RPMI8226 (cell line): Measurements from ENCODE around the gene SURF4.

Experiments used
- DNase-seq: peaks from one replicate; pipeline ENCODE4 v3.0.0-alpha.2; 2015

The SURF4 gene

DNA sequence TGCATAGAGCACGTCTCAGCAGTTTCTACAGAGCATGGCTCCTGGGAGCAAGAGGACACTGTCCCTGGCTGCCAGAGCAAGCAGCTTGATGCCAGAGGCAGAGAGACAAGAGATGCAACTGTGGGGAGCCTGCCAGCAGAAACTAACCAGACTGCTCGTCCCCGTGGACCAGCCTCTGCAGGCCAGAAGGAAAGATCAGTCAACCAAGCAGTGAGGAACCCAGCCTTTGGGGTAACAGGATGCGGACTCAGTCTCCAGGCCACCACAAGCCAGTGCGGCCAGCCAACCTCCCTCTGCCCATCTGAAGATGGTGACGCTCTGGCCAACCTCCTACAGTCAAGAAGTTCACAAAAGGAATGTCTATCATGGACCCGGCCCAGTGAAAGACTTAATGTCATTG lies 3.7 kb downstream of the SURF4 start:
- DNase-seq: no peak

DNA sequence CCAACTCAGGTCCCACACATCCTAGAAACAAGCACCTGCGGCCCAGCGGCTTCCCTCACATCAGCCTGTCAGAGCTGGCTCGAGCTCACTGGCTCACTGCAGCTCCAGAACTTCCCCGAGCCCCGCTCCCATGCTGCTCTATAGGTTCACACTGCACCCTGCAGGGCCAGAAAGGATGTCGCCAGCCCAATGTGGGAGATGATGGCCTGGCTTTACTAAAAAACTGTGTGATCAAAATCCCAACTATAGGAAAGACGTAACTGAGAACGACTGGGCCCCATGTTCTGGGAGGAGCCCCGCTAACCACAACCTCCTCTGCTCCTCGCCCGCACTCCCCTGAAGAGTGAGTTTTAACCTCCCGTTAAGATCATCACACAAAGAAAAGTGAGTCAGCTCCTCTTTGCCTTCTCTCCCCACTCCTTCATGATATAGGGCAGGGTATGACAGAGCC lies 4.6 kb downstream of the SURF4 start:
- no peak for DNase-seq

- no peak for DNase-seq
Measured at GRCh38 chr9:133370685-133371084, 5.2 kb downstream of the SURF4 start.

DNA sequence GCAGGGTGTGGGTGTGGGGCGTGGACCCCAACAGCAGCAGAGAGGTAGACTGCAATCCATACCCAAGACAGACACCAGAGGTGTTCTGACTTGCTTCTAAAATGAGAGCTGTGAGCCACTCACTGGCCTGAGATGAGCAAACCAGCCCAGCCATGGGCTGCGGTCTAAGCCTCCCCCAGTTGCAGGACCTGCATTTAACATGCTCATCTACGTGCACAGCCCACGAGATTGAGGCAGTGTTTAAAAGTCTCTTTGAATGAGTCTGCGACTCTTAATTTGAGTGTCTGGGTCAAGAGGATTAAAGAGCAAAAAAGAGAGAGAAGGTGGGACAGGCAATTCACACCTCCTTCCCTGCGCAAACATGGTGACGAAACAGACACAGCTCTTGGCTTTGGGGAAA lies 5.9 kb downstream of the SURF4 start:
- no peak for DNase-seq

GRCh38 chr9:133369422-133369821 lies 6.4 kb downstream of the SURF4 start:
- DNase-seq: no peak

- DNase-seq: no peak
Measured at GRCh38 chr9:133368249-133368881, 7.5 kb downstream of the SURF4 start.

DNA sequence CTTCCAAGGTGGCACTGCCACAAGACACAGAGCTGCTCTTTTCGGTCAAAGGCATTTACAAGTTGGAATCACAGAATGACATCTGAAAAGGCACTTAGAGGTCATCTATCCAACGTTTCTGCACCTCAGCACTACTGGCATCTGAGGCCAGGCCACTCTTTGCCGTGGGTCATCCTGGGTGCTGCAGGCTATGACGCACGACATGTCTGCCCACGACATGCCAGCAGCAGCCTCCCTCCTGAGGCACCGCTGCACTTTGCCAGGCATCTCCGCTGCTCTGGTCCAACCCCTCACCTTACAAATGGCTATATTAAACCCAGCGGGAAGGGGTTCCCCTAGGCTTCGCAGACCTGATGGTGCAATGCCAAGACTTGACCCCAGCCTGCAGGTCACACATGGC lies 8.1 kb downstream of the SURF4 start:
- no peak for DNase-seq

GRCh38 chr9:133367221-133367620 lies 8.6 kb downstream of the SURF4 start:
- DNase-seq: no peak

DNA sequence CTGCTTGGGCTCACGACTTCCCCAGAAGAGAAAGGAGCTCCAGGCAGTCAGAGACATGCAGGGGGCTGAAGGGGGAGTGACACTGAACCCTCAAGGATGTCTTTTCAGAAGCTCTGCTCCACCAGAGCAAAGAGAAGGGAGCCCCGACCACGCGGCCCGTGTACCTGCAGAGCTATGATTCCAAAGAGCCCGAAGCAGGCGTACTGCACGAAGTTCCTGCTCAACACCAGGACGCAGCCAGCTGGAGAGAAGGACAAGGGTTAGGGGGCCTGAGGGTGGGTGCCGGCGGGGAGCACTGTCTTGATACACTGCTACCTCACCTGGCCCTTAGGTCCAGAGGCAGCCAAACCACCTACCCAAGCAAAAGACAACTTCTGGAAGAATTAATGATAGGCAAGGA lies 9.4 kb downstream of the SURF4 start:
- DNase-seq: no peak

- DNase-seq: no peak
Measured at GRCh38 chr9:133362359-133363044, 13.4 kb downstream of the SURF4 start.

DNA sequence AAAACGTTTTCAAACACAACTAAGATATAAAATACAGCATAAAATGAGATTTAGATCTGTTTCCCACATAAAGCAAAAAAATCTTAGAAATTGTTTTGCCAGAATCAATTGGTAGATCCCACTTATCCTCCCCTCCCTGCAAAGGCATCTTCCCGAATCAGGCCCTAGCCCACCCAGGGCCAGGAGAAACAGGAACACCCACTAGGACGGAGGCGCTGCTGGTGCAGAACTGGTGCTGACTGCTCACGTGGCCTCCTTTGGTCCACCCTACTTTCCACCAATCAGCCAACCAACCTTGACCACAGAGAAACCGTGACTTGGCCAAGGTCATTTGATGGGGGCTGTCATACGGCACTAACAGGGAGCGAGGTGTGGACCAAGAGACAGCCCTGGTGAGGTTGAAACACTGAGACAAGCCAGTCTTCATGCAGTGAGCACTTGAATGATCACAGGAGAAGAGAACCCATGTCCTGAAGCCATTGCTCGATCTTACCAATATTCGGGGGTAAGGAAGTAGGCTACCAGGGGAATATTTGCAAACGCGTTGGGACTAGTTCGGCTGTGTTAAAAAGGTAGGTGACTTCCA lies 14.3 kb downstream of the SURF4 start:
- no peak for DNase-seq

DNA sequence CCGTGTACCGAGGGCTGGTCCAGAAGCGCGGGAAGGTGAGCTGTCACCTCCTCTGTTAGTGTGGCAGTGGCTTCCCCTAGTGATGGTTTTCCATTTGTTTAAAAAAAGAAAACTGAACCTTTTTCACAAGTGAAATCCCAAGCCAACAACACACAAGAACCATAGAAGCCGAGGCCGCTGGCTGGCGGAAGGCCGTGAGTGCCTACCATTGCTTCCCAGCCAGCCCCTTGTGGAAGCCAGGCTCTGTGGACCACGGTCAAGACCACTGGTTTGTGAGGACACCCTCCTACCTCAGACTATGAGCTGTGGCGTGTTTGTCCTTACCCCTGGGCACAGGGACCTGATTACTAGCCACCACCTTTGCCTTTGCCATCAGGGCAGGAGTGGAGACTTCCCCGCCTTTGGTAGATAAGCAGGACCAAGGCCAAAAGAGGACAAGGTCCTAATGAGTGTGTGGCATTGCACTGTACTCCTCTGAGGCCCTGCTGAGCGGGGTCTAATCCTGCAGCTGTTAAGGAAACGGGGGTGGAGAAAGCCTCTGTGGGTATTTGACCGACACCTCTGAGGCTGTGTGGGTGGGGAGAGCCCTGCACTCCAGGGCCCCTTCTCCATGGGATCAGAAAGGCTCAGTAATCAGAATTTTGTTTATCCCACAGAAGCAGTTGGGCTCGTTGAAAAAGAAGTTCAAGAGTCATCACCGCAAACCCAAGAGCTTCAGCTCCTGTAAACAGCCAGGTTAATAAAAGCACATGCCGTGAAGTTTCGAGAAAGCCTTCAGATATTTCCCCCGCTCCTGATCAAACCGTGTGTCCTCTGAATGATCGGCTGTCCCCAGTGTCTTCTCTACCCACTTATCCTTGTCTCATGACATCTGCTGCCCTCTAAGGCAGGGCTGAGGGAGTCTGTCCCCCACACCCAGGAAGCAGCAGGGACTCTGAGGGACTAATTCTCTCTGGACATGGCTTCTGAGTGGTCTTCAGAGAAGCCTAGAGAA lies 15.2 kb downstream of the SURF4 start:
- DNase-seq: no peak

DNA sequence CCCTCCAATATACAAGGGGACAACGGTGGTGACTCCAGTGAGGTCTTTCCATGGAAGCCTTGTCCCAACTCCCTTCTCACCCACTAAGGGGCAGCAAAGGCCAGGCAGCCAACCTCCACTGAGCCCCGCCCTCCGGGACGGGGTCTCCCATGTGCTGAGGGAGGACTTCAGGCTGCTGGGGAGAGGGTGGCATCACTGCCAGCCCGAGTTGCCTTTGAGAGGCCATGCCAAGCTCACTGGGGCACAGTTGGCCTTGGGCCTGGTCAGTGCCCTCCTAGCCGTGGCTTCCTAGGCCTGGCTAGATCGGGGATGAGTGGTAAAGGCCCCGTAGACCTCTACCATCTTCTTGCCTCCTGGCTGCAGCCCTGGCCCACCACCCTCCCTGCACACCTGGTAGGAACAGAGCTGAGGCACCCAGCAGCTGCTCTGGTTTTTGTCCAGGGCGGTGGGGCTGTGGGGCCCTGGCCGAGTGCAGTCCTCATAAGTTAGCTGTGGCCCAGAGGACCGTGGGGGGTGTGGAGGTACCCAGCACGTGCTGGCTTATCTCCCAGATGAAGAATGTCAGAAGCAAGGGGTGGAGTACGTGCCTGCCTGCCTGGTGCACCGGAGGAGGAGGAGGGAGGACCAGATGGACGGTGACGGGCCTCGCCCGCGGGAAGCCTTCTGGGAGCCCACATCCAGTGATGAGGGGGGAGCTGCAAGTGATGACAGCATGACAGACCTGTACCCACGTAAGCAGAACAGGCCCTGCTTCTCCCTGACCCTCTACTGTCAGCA lies 16.3 kb downstream of the SURF4 start:
- no peak for DNase-seq

DNA sequence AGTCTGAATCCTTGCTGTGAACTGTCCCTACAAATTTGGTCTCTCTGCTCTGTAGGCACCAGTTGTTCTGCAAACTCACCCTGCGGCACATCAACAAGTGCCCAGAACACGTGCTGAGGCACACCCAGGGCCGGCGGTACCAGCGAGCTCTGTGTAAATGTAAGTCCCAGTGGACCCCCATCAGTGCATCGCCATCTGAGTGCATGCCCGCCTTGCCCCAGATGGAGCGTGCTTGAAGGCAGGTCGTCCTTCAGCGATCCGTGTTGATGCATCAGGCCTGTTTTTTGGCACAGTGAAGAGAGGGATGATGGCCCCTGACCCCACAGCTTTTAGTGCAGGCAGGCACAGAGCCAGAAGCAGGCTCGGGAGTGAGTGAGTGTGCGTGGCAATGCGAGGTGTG lies 18.2 kb downstream of the SURF4 start:
- no peak for DNase-seq

DNA sequence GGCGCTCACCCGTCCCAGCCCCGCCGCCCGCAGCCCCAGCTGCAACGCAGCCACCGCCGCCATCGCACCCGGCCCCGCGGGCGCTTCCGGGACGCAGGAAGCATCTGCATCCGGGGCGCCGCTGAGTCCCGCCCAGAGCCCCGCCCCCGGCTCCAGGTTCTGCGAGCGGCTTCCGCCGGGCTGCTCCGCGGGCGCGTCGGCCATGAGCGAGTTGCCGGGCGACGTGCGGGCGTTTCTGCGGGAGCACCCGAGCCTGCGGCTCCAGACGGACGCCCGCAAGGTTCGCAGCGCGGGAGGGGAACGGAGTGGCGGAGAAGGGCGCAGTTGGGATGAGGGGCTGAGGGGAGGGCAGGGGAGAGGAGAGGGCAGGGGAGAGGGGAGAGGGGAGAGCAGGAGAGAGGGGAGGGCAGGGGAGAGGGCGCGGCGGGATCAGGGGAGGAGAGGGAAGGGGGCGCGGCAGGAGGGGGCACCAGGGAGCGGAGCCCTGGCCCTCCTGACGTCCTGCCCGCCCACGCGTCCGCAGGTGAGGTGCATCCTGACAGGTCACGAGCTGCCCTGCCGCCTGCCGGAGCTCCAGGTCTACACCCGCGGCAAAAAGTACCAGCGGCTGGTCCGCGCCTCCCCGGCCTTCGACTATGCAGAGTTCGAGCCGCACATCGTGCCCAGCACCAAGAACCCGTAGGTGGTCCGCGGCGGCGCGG lies 19.3 kb downstream of the SURF4 start, which contains the start of the genes SURF1 and SURF2:
Gene SURF1 (minus strand): TSS at position 97 of the 701 bp plus-strand sequence. CDS start 34 bp downstream, at position 63.
Gene SURF2 (plus strand): TSS at position 160 of the 701 bp plus-strand sequence. CDS start 43 bp downstream, at position 203.
- DNase-seq: peak; percentile 95

GRCh38 chr9:133355881-133356357 lies 19.9 kb downstream of the SURF4 start:
- DNase-seq: no peak

DNA sequence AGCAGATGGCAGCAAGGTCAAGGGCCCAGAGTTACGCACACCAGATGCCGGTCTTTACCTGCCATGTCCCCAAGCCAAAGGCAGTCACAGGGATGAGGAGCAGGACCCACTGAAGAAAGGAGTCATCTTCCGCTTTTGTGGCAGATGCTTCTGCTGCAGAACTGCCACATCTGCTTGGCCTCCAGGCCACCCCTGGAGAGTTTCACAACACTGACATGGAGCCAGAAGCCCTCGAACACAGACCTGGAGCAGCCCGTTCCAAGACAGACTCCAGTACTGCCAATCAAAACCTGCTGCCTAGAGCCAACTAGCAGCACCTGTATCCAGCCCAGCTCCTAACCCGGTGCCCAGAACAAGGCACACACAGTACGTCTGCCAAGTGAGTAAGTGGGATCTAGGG lies 21.1 kb downstream of the SURF4 start:
- DNase-seq: no peak

- no peak for DNase-seq
Measured at GRCh38 chr9:133353548-133353947, 22.3 kb downstream of the SURF4 start.

DNA sequence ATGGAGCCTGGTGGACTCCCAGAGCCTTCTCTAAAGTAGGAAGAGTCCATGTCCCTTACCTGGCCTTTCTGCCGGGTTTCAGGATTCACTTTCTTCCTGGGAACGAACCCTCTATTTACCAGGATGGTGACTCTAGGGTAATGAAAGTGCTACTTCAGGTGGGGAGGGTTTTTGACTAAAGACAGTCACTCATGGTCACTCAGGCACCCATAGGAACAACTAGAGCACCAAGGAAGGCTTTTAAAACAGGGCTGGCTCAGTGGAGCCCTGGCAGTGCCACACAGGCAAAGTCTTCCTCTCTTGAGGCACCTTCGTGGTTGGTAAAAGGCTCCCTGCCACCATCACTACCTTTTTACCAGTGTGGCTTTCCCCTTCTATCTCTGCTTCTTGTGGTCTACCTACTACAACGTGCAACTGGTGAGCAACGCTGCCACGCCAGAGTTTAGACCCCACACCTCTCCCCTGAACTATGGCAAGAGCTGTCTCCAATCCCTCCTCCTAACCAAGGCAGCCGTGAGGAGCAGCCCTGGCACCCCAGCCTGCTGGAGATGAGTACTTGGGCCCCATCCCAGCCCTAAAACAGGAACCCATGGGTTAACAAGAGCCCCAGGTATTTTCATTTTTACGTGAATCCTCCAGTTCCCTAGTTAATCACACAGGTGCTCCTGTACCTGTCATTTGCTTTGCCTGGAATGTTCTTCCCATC lies 23.1 kb downstream of the SURF4 start:
- no peak for DNase-seq

GRCh38 chr9:133351908-133352634 lies 23.8 kb downstream of the SURF4 start:
- peak; percentile 66 for DNase-seq
